T-cell (primary cell): ENCODE results near the gene DHRS7. TPM values are rescaled to one million over a fixed set of nuclear protein-coding genes. Genes with fewer than 3 reads are reported as not detected.

Experiments
- ATAC-seq, 4 experiments: fragments of 200-7000 bp in 3 of 4; fragments of 150-1000 bp in 1 of 4; cut with Tn5 transposase; replicated peaks in 1 of 4; 1 replicate in 3 of 4; 2 replicates in 1 of 4; pipeline ENCODE4 v1.10.0; 2021; ENCODE audit warnings: moderate library complexity in 3 of 4, mild to moderate bottlenecking in 2 of 4, moderate number of reproducible peaks in 1 of 4
- CTCF ChIA-PET, 2 donors: fragments of 300-600 bp; sonication (Branson Sonifier 250); formaldehyde crosslinking; loops; one replicate each; lab custom pipeline; 2022; ENCODE audit warnings: antibody characterized with exemption in 2 of 2; lab: Charles Lee
- POLR2A ChIA-PET, 2 donors: fragments of 300-600 bp; sonication (Branson Sonifier 250); formaldehyde crosslinking; loops; one replicate each; lab custom pipeline; 2022; ENCODE audit warnings: antibody characterized with exemption in 2 of 2; lab: Charles Lee
- DNase-seq, 35 experiments: peaks; one replicate each; pipeline versions ENCODE4 v3.0.0 to v3.0.0-alpha.2; 2013 to 2023
- H3K27ac ChIP-seq: one replicate; pipeline ENCODE4 v1.5.1; 2013; ENCODE audit warnings: low read length
- H3K27me3 ChIP-seq, 2 experiments: replicated peaks in 1 of 2; 1 replicate in 1 of 2; 2 replicates in 1 of 2; pipeline versions ENCODE4 v1.6.1 to v1.7.0; 2013; ENCODE audit warnings: low read length in 1 of 2, mixed read lengths in 1 of 2; ENCODE audit not compliant: control insufficient read depth in 2 of 2, insufficient read depth in 2 of 2; ENCODE audit errors: extremely low read depth in 1 of 2
- H3K36me3 ChIP-seq, 2 donors: 1 replicate in 1 of 2; 2 replicates in 1 of 2; pipeline versions ENCODE4 v1.6.1 to v1.7.0; 2013; ENCODE audit warnings: low read length in 1 of 2; ENCODE audit not compliant: control insufficient read depth in 2 of 2, insufficient read depth in 1 of 2; ENCODE audit errors: extremely low read depth in 1 of 2
- H3K4me1 ChIP-seq, 2 experiments: 1 replicate in 1 of 2; 2 replicates in 1 of 2; pipeline versions ENCODE4 v1.6.1 to v1.7.0; 2013; ENCODE audit warnings: low read length in 2 of 2, mixed read lengths in 1 of 2; ENCODE audit not compliant: insufficient read depth in 2 of 2, control insufficient read depth in 1 of 2; ENCODE audit errors: extremely low read depth in 1 of 2
- H3K4me3 ChIP-seq, 2 donors: 1 replicate in 1 of 2; 2 replicates in 1 of 2; pipeline versions ENCODE4 v1.5.1 to v1.7.0; 2013; ENCODE audit warnings: mild to moderate bottlenecking in 2 of 2, low read length in 1 of 2, moderate library complexity in 1 of 2; ENCODE audit not compliant: control insufficient read depth in 1 of 2; ENCODE audit errors: extremely low read depth in 1 of 2
- H3K9me3 ChIP-seq: 2 replicates; pipeline ENCODE4 v1.7.0; 2013
- H3K27ac Mint-ChIP-seq, 2 donors: one replicate each; pipeline ENCODE4 v1.8.0; 2020 to 2021; ENCODE audit warnings: mild to moderate bottlenecking in 2 of 2, mixed read lengths in 2 of 2
- H3K27me3 Mint-ChIP-seq, 2 donors: one replicate each; pipeline ENCODE4 v1.8.0; 2021 to 2022; ENCODE audit warnings: mixed read lengths in 2 of 2
- H3K36me3 Mint-ChIP-seq: one replicate; pipeline ENCODE4 v1.8.0; 2021; ENCODE audit warnings: mixed read lengths
- H3K4me1 Mint-ChIP-seq, 3 donors: one replicate each; pipeline ENCODE4 v1.8.0; 2020 to 2022; ENCODE audit warnings: mixed read lengths in 3 of 3, mild to moderate bottlenecking in 1 of 3
- H3K4me3 Mint-ChIP-seq, 3 donors: one replicate each; pipeline ENCODE4 v1.8.0; 2020 to 2022; ENCODE audit warnings: mild to moderate bottlenecking in 3 of 3, mixed read lengths in 3 of 3, moderate library complexity in 3 of 3
- H3K9me3 Mint-ChIP-seq, 3 donors: one replicate each; pipeline ENCODE4 v1.8.0; 2020 to 2022; ENCODE audit warnings: mixed read lengths in 3 of 3
- WGBS: methylation state at CpG from one replicate; pipeline ENCODE4 v1.1.5; 2013; ENCODE audit warnings: missing lambda C conversion rate; ENCODE audit not compliant: insufficient coverage; 5-methylcytosine and 5-hydroxymethylcytosine counted together
- total RNA-seq, 35 experiments: library from RNA in 6 of 35; stranded (reverse) in 6 of 35; fragments of 120-200 nt in 1 of 35; gene quantifications; one replicate each; pipeline versions ENCODE4 v1.2.1 to v1.2.4 and lab custom pipeline; 2013 to 2026

The DHRS7 gene
- total RNA-seq, 5 donors from 2014 or later (not counting 1 experiment from before 2014, with no cell fraction given): 37.1 to 66.9 (median 54.0) TPM

GRCh38 chr14:60197629-60198303 is 32.6 kb upstream of the DHRS7 start:
- H3K4me3 Mint-ChIP-seq: no peak overlapping the region
- ChIA-PET CTCF (interaction anchor here in 1 of 2 donors (0.6 kb wide), 1 partner anchor 369 kb away, joined by 3 read pairs; no protein-coding TSS in a partner anchor), POLR2A (interaction anchor here in 1 of 2 donors (0.5 kb wide), 1 partner anchor 164 kb away, joined by 3 read pairs; no protein-coding TSS in a partner anchor)
- H3K27me3 Mint-ChIP-seq: peaks cover 7 to 9% of the 10 kb centered on the region in 2 donors
- Histone ChIP-seq H3K9me3 (no peaks in the 10 kb centered on the region), H3K4me3 (no peak overlapping the region), H3K27me3 (peaks cover 0 to 8% of the 10 kb centered on the region in 2 experiments), H3K4me1 (no peaks in the 10 kb centered on the region), H3K27ac (no peak overlapping the region), H3K36me3 (no peaks in the 10 kb centered on the region)
- ATAC-seq: no peak
- peaks cover 7 to 21% (median 13%) of the 10 kb centered on the region in 3 donors for H3K9me3 Mint-ChIP-seq
- WGBS: 57% methylated on average over 1 of the region's 1 CpG
- H3K4me1 Mint-ChIP-seq: peaks cover 0 to 4% (median 2%) of the 10 kb centered on the region in 3 donors
- peaks cover 18% of the 10 kb centered on the region for H3K36me3 Mint-ChIP-seq
- H3K27ac Mint-ChIP-seq: no peak overlapping the region
- DNase-seq: no peak

GRCh38 chr14:60196291-60196690 is 31.1 kb upstream of the DHRS7 start:
- H3K4me3 ChIP-seq: no peak overlapping the region
- no peaks in the 10 kb centered on the region for H3K9me3 ChIP-seq
- H3K27me3 ChIP-seq: peaks cover 0 to 5% of the 10 kb centered on the region in 2 experiments
- DNase-seq: no peak
- H3K27ac ChIP-seq: no peak overlapping the region
- WGBS: no CpG with 5 or more reads among the region's 2 CpGs
- peaks cover 7 to 17% (median 13%) of the 10 kb centered on the region in 3 donors for H3K9me3 Mint-ChIP-seq
- ChIA-PET POLR2A (no interaction called here), CTCF (interaction anchor here (0.5 to 0.9 kb wide), 3 partner anchors 25 to 133 kb away, joined by 3 to 5 read pairs (median 3); no protein-coding TSS in a partner anchor)
- H3K4me1 ChIP-seq: no peaks in the 10 kb centered on the region
- peaks cover 0 to 4% (median 2%) of the 10 kb centered on the region in 3 donors for H3K4me1 Mint-ChIP-seq
- no peak overlapping the region for H3K4me3 Mint-ChIP-seq
- ATAC-seq: peak in 3 of 4 experiments; percentile 35 to 57 (median 37)
- no peaks in the 10 kb centered on the region for H3K36me3 ChIP-seq
- peaks cover 18% of the 10 kb centered on the region for H3K36me3 Mint-ChIP-seq
- H3K27ac Mint-ChIP-seq: no peak overlapping the region
- peaks cover 5 to 8% of the 10 kb centered on the region in 2 donors for H3K27me3 Mint-ChIP-seq

GRCh38 chr14:60195179-60195810 is 30.1 kb upstream of the DHRS7 start:
- Mint-ChIP-seq H3K4me3 (no peak overlapping the region), H3K4me1 (peaks cover 0 to 4% (median 2%) of the 10 kb centered on the region in 3 donors), H3K9me3 (peaks cover 7 to 14% (median 13%) of the 10 kb centered on the region in 3 donors), H3K27ac (no peak overlapping the region), H3K36me3 (peaks cover 18% of the 10 kb centered on the region), H3K27me3 (peaks cover 4 to 7% of the 10 kb centered on the region in 2 donors)
- Histone ChIP-seq H3K27ac (no peak overlapping the region), H3K27me3 (peaks cover 0 to 5% of the 10 kb centered on the region in 2 experiments), H3K4me3 (no peak overlapping the region), H3K9me3 (no peaks in the 10 kb centered on the region), H3K36me3 (no peaks in the 10 kb centered on the region), H3K4me1 (no peaks in the 10 kb centered on the region)
- ATAC-seq: peak in 1 of 4 experiments; percentile 66
- WGBS: 80% methylated on average over 1 of the region's 5 CpGs
- ChIA-PET POLR2A (no interaction called here), CTCF (interaction anchor here in 1 of 2 donors (0.9 to 1.2 kb wide), 2 partner anchors 71 to 830 kb away, joined by 3 to 4 read pairs; no protein-coding TSS in a partner anchor)
- peak in 1 of 35 experiments; percentile 33 for DNase-seq

GRCh38 chr14:60189923-60190840 is 25.0 kb upstream of the DHRS7 start:
- Histone ChIP-seq H3K27ac (no peak overlapping the region), H3K9me3 (no peaks in the 10 kb centered on the region), H3K36me3 (no peaks in the 10 kb centered on the region), H3K4me1 (no peaks in the 10 kb centered on the region), H3K4me3 (no peak overlapping the region), H3K27me3 (no peaks in the 10 kb centered on the region)
- DNase-seq: no peak
- no peaks in the 10 kb centered on the region for H3K4me1 Mint-ChIP-seq
- CTCF ChIA-PET: interaction anchor here (0.6 to 1.6 kb wide), 6 partner anchors 124 to 226 kb away, joined by 3 to 6 read pairs (median 3); no protein-coding TSS in a partner anchor
- no peak overlapping the region for H3K4me3 Mint-ChIP-seq
- no peaks in the 10 kb centered on the region for H3K36me3 Mint-ChIP-seq
- H3K9me3 Mint-ChIP-seq: no peaks in the 10 kb centered on the region
- no peak overlapping the region for H3K27ac Mint-ChIP-seq
- WGBS: no CpG with 5 or more reads among the region's 4 CpGs
- POLR2A ChIA-PET: interaction anchor here in 1 of 2 donors (0.7 kb wide), 1 partner anchor 724 kb away, joined by 3 read pairs; no protein-coding TSS in a partner anchor
- no peak for ATAC-seq
- H3K27me3 Mint-ChIP-seq: peaks cover 2 to 4% of the 10 kb centered on the region in 2 donors

GRCh38 chr14:60188696-60189095 is 23.5 kb upstream of the DHRS7 start:
- no peaks in the 10 kb centered on the region for H3K9me3 Mint-ChIP-seq
- H3K36me3 Mint-ChIP-seq: no peaks in the 10 kb centered on the region
- Histone ChIP-seq H3K36me3 (no peaks in the 10 kb centered on the region), H3K9me3 (no peaks in the 10 kb centered on the region), H3K27me3 (no peaks in the 10 kb centered on the region), H3K4me1 (peaks cover 2 to 3% of the 10 kb centered on the region in 2 experiments), H3K4me3 (no peak overlapping the region), H3K27ac (no peak overlapping the region)
- peaks cover 2 to 4% of the 10 kb centered on the region in 2 donors for H3K27me3 Mint-ChIP-seq
- no peak for ATAC-seq
- ChIA-PET POLR2A (no interaction called here), CTCF (interaction anchor here in 1 of 2 donors (0.5 to 1.5 kb wide), 4 partner anchors 24 to 222 kb away, joined by 3 to 4 read pairs (median 4); partner anchors contain the start of genes DHRS7 and PPM1A)
- no peak overlapping the region for H3K4me3 Mint-ChIP-seq
- H3K4me1 Mint-ChIP-seq: peaks cover 4 to 7% (median 4%) of the 10 kb centered on the region in 3 donors
- H3K27ac Mint-ChIP-seq: no peak overlapping the region
- no peak for DNase-seq
- 100% methylated on average over 1 of the region's 1 CpG for WGBS
